Activated CD8-positive, alpha-beta memory T cell treated with anti-CD3 and anti-CD28 coated beads, Interleukin-2, amount 50 U/mL, for 24 hours (primary cell): ENCODE data around the gene SELPLG.
A peak's percentile ranks its signal among the peaks of the same experiment; 100 is the strongest.
"Not testable (repeated sequence)": the region's sequence is repeated elsewhere in the genome, so short reads cannot be mapped to it uniquely, and the experiment has no call there.

Source experiments
- DNase-seq: peaks from one replicate; pipeline ENCODE4 v3.0.0-alpha.2; 2020; ENCODE audit errors: extremely low read depth

The SELPLG gene

DNA sequence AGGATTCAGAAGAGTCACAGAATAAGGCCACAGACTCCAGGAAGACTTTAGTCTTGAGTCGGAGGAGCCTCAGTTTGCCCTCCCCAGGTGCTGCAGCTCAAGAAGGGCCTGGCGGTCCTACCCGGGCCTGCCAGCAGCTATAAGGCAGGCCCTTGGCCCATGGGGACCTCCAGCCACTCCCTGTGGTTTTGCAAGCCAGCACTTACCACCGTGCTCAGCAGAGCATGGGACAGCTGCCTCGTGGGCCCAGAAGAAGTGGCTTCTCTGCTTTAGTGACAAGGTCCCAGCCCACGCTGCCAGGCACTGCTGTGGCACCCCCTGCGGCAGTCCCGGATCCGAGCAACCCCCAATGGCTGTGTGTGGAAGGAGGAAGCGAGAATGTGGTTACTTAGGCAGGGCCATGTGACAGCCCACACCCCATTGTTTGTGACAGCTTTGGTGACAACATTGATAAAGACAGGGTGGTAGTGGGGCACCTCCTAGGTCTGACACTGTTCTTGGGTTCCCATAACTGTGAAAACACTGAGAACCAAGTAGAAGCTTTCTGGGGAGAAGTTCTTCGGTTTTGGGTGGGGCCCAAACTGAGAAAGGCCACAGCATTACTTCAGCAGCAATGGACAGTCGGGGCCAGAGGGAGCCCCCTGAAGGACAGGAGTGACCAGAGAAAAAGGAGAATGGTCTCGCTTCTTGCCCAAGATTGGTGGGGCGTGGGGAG is at the start of gene SELPLG:
Gene SELPLG (minus strand): TSS at position 361 of the 715 bp plus-strand sequence. CDS start 9,587 bp downstream, outside the sequence.
- DNase-seq = peak; percentile 71

DNA sequence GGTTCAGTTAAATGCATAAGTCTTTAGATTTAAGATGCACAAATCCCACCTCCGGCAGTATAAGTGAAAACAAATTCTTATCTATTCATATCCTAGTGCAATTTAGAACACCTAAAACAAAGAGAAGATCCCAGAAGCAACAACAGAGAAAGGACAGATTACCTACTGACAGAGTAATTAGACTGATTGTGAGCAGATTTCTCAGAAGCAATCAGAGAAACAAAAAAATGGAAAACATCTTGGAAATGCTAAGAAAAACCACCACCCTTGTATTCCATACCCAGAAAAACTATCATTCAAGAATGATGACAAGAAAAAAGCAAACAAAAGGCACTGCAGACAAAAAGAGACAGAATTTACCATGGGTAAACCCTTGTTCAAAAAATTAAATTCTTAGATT is 47.6 kb upstream of the SELPLG start:
- no peak for DNase-seq

DNA sequence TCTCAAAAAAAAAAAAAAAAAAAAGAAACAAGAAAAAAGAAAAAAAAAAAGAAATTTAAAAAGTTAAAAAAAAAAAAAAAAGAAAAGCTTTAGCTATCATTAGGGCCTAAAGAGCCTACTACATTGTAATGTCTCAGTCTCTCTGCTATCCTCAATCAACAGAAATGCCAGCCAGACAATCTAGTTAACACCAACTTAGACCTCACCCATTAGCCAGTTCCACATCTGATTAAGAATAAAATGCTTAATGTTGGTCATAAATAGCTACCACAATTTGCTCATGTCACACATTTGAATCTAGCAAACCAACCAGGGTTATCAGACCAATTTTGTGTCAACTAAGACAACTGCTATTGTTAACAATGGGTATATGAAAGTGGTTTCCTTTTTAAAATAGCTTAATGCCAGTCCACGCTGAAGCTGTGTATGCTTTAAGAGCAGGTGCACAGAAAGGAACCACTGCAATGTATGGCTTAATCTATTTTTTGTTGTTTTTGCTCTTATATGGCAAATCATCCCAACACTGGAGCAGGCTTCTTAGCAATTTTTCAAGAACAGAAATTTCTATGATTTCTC is 45.5 kb upstream of the SELPLG start:
- no peak for DNase-seq

- DNase-seq = no peak
Observed at GRCh38 chr12:108678104-108678730, 44.5 kb upstream of the SELPLG start.

- no peak for DNase-seq
Observed at GRCh38 chr12:108677381-108677780, 43.7 kb upstream of the SELPLG start.

DNA sequence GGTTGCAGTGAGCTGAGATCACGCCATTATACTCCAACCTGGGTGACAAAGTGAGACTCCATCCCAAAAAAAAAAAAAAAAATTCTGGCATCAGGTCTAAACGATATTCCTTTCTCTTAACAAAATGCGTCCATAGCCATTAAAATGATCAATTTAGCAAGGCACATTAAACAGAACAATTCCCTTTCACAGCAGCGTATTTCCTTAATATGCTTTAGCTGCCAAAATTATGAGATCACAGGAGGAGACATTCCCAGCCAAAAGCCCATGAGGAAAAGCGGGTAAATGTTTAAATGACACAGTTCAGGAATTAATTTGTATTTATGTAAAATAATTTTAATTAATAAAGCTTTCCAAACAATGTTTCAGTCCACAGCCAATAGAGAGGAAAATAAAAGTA is 43.0 kb upstream of the SELPLG start:
- DNase-seq = no peak

GRCh38 chr12:108675792-108676191 is 42.1 kb upstream of the SELPLG start:
- no peak for DNase-seq

GRCh38 chr12:108672054-108672453 is 38.4 kb upstream of the SELPLG start:
- DNase-seq = no peak

DNA sequence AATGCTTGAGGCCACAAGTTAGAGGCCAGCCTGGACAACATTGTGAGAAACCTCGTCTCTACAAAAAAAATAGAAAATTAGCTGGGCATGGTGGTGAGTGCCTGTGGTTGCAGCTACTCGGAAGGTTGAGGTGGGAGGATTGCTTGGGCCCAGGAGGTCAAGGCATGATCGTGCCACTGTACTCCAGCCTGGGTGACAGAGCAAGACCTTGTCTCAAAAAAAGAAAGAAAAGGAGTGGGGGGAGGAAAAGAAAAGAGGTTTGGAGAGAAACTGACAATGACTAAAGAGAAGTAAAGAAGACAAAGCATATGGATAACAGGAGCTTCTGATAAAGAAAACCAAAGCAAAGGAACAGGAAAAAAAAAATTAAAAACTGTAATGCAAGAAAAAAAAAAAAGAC is 37.4 kb upstream of the SELPLG start:
- DNase-seq = no peak

- DNase-seq = no peak
Observed at GRCh38 chr12:108670066-108670631, 36.5 kb upstream of the SELPLG start.

- no peak for DNase-seq
Observed at GRCh38 chr12:108668542-108668941, 34.8 kb upstream of the SELPLG start.

DNA sequence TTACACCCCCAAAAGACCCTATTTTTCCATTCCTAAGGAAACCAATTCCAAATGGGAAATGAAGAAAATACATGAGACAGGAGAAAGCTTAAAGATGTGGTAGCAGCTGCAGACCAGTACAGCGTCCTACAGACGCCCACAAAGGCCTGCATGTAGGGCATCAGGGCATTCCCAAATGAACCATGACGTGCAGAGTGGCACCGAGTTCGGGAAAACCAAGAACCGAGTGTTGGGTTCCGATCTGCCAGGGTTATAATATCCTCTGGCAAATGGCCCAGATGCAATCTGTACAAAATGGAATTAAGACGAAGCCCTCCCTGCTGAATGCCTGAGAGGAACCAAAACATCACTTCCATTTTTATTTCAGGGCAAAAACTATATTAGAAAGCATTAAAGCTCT is 34.4 kb upstream of the SELPLG start:
- DNase-seq = no peak

GRCh38 chr12:108667349-108667748 is 33.7 kb upstream of the SELPLG start:
- no peak for DNase-seq

DNA sequence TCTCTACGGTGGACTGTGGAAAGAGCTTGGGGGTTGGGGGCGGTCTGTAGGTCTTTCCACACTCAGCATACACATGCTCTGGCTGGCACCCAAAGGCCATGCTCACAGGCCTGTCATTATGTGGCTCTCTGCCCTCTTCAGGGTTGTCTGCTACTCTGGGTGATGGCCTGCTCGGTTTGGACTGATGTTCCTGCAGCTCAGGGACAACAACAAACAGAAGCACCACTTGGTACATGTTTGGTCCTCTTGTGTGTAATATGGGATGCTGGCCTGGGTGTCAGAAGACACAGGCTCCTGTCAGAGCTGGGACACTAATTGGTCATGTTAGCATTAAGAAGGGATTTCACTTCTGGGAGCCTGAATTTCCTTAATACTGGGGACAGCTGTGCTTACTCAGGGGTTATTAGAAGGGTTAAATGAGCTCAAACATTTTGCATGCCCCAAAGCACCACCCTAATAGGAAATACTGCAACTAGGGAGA is 32.7 kb upstream of the SELPLG start:
- DNase-seq = no peak

DNA sequence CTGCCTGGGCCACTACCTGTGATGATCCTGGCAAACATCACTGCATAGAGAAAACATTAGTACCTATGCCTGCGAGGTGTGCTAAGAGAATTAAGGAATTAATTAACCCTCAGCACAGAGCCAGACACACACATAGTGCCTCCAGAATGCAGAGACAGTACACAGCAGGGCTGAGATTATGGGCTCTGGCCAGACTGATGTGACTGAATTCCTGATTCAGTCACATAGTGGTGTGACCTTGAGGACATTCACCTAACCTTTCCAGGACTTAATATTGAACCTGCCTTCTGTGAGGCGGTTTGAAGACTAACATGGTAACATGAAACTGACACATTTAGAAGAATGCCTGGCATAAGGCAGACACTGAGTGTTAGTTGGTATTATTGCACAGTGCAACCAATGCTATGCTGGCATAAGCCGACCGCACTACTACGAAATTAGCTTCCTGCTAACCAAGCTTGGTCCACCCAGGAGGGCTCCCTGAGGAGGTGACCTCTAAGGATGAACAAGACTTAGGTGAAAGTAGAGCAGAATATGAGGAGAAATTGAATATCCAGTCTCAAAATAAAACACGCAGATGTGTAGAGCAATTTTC is 32.0 kb upstream of the SELPLG start:
- no peak for DNase-seq

- peak; percentile 76 for DNase-seq
Observed at GRCh38 chr12:108664338-108665258, 30.9 kb upstream of the SELPLG start.

GRCh38 chr12:108663324-108664015 is 29.8 kb upstream of the SELPLG start:
- no peak for DNase-seq

- DNase-seq = not testable (repeated sequence)
Observed at GRCh38 chr12:108658115-108658514, 24.4 kb upstream of the SELPLG start.

GRCh38 chr12:108657130-108657745 is 23.5 kb upstream of the SELPLG start:
- no peak for DNase-seq

- not testable (repeated sequence) for DNase-seq
Observed at GRCh38 chr12:108656247-108656646, 22.6 kb upstream of the SELPLG start.
